ENCODE results near the gene TAF11L12.
"Not testable (repeated sequence)": the region's sequence is repeated elsewhere in the genome, so short reads cannot be mapped to it uniquely, and the experiment has no call there.

- not testable (repeated sequence) for TF ChIP-seq CTCF (IDR thresholded peaks at IDR 0.05); POLR2A (IDR thresholded peaks at IDR 0.05; ENCODE audit: low read depth)
Measured at GRCh38 chr5:17594255-17594654, 15.9 kb upstream of the TAF11L12 start, which contains the start of gene TAF11L9.
